GM04503 (cell line): ENCODE measurements around the gene GALNT10.
A peak's percentile ranks its signal among the peaks of the same experiment; 100 is the strongest.

Source experiments
- DNase-seq: peaks from one replicate; pipeline ENCODE4 v3.0.0-alpha.2; 2012; ENCODE audit warnings: low read depth

The GALNT10 gene

DNA sequence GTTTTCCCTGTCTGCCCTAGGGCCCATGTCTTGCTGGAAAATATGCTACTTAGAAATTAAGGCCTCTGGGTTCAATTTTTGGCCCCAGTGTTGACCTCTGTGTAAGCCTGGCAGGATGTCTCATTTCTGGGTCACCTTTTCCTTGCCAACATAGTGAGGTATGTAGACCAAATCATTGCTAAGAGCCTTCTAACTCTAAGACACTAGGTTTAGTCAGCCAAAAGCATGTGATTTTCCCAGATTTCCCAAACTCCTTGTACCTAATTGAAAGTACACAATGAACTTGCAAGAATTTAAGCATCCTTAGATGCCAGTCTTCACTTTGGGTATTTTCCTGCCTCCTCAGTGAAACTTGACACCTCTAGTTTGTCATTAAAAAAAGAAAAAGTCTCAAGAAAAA, 77.0 kb downstream of the GALNT10 start:
- DNase-seq: no peak

DNA sequence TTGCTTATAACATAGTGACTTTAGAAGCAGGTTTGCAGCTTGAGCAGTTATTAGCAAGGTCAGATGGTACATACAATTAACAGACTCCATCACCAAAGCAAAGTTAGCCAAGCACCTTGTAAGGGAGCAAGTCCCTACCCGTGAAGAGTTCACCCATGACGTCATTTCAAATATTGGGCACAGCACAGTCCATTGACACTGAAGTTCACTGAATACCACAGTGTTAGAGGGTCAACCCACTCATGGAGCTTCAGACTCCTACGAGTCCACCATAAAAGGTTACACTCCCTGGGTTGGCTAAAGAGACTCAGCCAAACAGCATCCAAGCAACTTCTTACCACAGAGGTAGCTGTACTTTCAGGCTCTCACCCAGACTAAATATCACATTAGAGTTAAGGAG, 77.5 kb downstream of the GALNT10 start:
- DNase-seq: no peak

- DNase-seq: no peak
These were observed 78.9 kb downstream of the GALNT10 start for GRCh38 chr5:154269414-154269813.

DNA sequence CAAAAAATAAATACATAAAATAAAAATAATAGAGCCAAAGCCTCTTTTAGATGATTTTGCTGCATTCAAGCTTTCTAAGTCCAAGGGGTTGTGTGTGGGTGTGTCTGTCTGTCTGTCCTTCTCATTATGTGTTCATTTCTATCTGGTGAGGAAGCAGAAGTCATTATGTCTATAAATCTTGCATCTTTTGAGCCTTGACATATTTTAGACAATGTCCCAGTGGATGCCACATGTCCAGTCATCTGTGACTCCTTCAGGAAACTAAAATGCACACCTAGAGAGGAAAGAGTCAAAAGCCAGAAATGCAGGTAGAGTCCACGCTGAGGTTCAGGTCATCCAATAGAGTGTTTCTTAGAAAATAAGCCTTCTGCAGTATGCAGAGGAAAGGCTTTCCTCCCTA, 80.9 kb downstream of the GALNT10 start:
- DNase-seq: no peak

DNA sequence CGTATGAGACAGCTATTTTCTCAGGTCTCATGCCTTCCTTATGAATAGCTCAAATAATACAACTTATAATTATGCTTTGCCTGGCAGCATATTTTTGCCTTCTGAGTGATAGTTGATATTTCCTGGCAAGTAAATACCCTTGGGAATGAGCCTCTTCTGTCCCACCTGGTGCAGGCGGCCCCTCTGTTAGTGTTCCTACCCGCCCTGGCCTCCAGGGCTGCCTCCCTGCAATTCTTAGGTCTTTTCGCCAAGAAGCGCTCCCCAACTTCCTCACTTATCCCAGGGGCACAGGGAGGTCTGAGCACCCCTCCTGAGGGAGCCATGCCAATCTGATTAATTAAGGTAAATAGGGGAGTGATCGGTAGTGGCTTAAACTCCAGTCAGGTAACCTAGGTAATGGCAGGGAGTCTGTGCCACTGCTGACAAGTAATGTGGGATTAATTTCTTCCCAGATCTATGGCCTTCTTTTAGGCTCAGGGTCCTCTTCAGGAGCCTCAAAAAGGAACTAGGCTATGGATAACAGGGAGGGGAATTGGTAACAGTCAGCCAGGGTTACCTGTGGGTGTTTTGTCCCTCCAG, 81.5 kb downstream of the GALNT10 start:
- DNase-seq: no peak

DNA sequence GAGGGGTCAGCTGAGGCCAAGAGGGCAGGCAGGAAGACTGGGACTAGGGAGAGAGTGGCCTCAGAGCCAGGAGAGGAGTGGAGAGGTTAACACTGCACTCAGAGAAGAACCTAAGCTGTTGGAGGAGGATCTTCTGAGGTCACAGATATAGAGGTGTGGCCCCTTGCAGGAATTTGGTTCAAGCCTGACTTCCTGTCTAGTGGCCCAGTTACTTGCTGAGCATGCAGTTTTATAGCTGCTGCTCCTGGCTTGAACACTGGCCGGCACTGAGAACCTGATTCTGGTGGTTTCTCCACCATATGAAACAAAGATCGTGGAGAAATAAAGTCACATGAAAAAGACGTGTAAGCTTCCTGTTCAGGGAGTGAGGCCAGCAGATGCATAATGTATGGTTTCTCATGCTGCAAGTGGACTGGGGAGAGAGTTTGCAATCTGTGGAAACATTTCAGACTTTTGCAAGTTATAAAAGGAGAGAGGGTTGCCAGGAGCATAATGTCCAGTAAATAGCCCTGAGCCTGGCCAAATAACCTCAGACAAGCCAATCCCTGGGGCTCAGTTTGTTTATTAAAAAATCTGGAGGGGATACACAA, 82.6 kb downstream of the GALNT10 start:
- no peak for DNase-seq

DNA sequence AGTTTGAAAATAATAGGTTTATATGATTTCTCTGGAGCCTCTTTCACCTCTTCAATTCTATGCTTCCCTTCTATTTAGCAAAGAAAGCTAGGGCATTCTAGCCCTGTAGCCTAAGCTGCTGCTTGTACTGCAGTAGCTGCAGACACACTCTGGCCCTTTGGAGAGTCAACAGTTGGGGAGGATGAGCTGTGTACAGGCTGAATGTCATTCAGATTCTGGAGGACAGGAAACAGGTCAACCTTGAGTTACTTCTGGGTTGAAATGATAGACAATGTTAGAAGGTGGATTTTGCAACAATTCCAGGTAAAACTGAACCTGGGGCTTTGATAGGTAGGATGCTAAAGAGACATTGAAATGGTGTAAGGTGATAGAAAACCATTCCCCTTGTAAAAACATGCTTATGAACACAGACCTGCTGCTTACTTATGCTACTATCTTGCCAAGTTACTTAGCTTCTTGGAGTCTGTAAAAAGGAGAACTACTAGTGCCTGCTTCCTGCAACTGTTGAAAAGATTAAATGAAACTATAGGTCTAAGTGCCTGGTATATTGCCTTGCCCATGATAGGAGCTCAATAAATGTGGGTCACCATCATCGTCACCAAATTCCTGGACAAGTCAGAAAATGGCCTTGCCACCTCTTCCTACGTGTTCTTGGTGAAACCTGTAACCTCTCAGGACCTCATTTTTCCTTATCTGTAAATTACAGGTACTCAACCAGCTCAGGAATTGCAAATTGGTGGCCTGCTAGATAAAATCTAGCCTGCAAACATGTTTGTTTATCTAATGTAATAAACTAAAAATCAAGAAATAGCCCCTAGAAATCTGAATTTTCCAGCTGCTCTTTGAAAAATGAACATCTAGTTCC, 83.7 kb downstream of the GALNT10 start:
- DNase-seq: no peak

- DNase-seq: no peak
These were observed 84.3 kb downstream of the GALNT10 start for GRCh38 chr5:154274828-154275185.

DNA sequence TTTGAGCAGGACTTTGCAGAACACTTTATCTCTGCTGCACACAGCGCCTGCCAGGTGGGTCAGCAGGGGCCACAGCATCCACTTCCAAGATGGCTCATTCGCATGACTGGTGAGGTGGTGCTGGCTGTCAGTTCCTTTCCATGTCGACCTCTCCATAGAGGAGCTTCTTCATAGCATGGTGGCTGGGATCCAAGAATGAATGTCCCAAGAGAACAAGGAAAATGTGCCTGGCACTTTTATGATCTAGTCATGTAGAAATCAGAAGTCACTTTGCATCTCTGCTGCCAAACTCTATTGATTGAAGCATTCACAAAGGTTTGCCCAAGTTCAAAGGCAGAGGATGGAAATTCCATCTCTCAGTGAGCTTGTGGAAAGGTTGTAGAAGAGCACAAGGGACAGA, 85.0 kb downstream of the GALNT10 start:
- no peak for DNase-seq

- no peak for DNase-seq
These were observed 85.9 kb downstream of the GALNT10 start for GRCh38 chr5:154276261-154276972.

- peak; percentile 91 for DNase-seq
These were observed 86.4 kb downstream of the GALNT10 start for GRCh38 chr5:154276973-154277331.

DNA sequence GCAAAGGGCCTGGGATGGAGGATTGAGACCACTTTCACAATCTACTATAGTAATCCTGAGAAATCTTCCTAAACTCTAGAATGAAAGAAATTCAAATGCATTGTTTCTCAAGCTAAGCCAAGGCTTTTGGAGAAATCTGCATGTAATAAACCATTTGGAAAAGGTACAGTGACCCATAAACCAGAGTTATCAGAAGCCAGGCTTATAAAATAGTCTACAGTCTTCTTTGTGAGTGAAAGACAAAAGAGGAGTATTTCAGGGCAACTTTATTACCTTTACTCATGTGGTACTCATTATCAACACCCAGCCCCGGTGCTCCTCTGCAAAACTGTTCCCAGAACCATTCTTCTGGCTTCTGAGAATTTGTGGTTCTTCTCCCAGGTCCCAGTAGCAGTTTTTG, 87.0 kb downstream of the GALNT10 start:
- no peak for DNase-seq

GRCh38 chr5:154278186-154278585, 87.7 kb downstream of the GALNT10 start:
- DNase-seq: no peak

- DNase-seq: no peak
These were observed 88.4 kb downstream of the GALNT10 start for GRCh38 chr5:154278908-154279307.

DNA sequence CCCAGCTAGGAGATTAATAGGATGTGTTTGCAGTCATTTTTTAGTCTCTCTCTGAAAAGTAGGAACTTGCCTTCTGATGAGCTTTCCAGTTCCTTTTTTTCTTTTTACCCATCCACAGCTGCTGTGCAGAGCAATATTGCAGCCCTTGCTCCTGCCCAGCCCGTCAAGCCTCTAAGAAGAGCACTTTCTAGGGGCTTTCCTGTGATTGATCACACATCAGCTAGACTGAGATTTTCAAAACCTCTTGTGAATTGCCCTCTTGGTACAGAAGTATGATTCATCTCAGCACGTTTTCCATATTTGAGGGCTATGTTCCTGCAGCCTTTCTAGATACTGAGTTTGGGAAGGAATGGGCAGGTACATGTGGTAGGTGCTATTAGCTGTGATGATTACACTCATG, 93.9 kb downstream of the GALNT10 start:
- DNase-seq: no peak

DNA sequence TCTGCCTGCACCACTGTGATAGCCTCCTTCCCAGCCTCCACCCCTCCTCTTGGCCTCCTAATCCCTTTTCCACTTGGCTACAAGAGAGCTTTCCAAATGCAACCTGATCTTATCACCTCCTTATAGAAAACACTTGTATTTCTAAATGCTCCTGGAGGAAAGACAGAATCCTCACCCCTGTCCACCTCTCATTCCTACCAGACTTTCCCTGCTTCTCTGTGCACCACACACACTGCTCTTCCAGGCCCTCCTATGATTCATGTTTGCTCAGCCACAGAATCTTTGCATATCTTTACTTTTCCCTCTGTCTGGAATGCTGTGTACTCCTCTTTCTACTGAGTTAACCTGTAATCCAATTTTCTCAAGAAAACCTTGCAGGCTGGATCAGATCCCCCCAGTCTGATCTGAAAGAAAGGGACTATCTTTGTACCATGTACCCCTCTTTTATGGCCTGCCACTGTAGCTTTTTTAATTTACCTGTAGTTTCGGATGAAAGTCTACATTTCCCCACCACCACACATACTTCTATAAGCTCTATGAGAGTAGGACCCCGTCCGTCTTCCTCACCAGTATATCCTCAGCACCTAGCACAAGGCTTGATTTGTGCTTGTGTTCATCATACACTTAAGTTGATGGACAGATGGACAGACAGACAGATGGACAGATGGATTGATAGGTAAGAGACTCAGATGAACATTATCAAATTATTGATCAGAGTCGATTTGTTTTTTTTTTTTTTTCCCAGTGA, 95.3 kb downstream of the GALNT10 start:
- no peak for DNase-seq

DNA sequence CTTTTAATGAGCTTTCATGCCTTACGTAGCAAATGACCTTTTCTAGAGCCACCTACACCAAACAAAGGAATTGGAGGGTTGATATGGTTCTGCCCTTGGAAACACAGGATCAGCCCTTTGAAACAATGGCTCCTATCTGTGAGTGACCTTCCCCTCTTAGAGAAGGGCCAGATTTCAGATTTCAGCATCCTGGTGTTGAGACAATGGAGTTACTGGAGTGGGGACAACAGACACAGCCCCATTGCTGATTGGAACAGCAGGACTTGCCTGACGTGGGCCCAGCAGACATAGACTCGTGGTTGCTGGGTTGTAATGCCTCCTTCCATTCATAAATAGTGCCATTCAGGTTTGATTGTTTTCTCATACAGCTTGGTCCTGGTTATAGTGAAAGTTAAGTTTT, 96.0 kb downstream of the GALNT10 start:
- DNase-seq: no peak

DNA sequence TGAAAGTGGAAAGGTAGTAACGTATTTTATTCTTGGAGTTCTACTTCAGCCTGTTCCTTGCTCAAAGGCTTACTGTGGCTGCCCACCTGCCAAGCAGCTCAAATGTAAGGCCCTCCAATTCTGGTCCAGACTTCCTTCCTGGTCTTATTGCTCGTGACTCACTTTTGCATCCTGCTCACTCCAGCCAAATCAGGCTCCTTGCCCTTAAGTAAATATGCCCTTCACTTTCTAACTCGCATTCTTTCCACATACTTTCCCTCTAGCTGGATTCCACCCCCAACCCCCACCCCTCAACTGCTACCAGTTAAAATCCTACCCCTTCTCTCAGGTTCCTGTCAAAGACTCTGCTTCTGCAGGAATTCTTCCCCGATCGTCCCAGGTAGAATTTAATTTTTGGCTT, 96.6 kb downstream of the GALNT10 start:
- peak; percentile 34 for DNase-seq

GRCh38 chr5:154288145-154288544, 97.6 kb downstream of the GALNT10 start:
- DNase-seq: peak; percentile 68

GRCh38 chr5:154291917-154292316, 101.4 kb downstream of the GALNT10 start:
- DNase-seq: no peak

DNA sequence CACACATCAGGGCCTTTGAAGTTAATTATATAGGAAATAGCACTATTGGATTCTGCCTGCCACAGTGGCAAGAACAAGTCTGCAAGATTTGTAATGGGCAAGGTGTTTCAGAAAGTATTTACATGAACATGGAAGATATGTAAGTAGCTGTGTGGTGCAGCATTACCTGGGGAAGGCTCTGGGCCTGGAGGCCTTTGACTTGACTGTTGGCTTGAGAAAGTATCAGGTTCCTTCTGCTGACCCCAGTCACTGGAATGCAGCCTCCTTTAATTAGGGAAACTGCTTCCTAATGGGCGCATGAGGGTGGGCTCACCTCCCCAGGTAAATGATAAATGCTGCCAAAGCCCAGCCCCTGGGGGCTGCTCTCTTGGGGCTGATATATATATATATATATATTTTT, 102.7 kb downstream of the GALNT10 start:
- no peak for DNase-seq

GRCh38 chr5:154295551-154295950, 105.0 kb downstream of the GALNT10 start:
- no peak for DNase-seq
